Activated B cell treated with CpG ODN at 0.5 μM for 24 hours (primary cell): ENCODE data around the gene C1orf52. TPM values are rescaled to one million over a fixed set of nuclear protein-coding genes. Genes with fewer than 3 reads are reported as not detected.
"Not testable (repeated sequence)": the region's sequence is repeated elsewhere in the genome, so short reads cannot be mapped to it uniquely, and the experiment has no call there.

Experiments used
- ATAC-seq: fragments of 200-7000 bp; cut with Tn5 transposase; one replicate; pipeline ENCODE4 v1.10.0; 2021; ENCODE audit warnings: low read depth, mild to moderate bottlenecking, moderate library complexity
- CTCF ChIA-PET: fragments of 350-600 bp; sonication (Branson Sonifier 250); formaldehyde crosslinking; loops from one replicate; lab custom pipeline; 2021; ENCODE audit warnings: antibody characterized with exemption; lab: Charles Lee
- POLR2A ChIA-PET: fragments of 350-600 bp; sonication (Branson Sonifier 250); formaldehyde crosslinking; loops from one replicate; lab custom pipeline; 2021; ENCODE audit warnings: antibody characterized with exemption; lab: Charles Lee
- DNase-seq: peaks from one replicate; pipeline ENCODE4 v3.0.0; 2022
- H3K27ac Mint-ChIP-seq: one replicate; pipeline ENCODE4 v1.8.0; 2020; ENCODE audit warnings: mixed read lengths
- H3K27me3 Mint-ChIP-seq: one replicate; pipeline ENCODE4 v1.8.0; 2021; ENCODE audit warnings: mixed read lengths
- H3K36me3 Mint-ChIP-seq: one replicate; pipeline ENCODE4 v1.8.0; 2021; ENCODE audit warnings: low read depth, mixed read lengths
- H3K4me1 Mint-ChIP-seq: one replicate; pipeline ENCODE4 v1.8.0; 2021; ENCODE audit warnings: mixed read lengths
- H3K4me3 Mint-ChIP-seq: one replicate; pipeline ENCODE4 v1.8.0; 2020; ENCODE audit warnings: mild to moderate bottlenecking, mixed read lengths
- H3K9me3 Mint-ChIP-seq: one replicate; pipeline ENCODE4 v1.8.0; 2020; ENCODE audit warnings: mixed read lengths
- intact Hi-C: fragments of 100-400 bp; cut with micrococcal nuclease; formaldehyde crosslinking; loops from one replicate; pipeline ENCODE4 v1.15.1; 2024
- total RNA-seq: library from RNA; stranded (reverse); gene quantifications from 2 replicates; pipeline ENCODE4 v1.2.3, GENCODE V29; 2022
- TF ChIP-seq, protein P1 (sequence below): fragments of 200-600 bp; IDR thresholded peaks from one replicate; pipeline ENCODE4 v1.8.0; 2022; ENCODE audit warnings: antibody characterized with exemption, mild to moderate bottlenecking

The C1orf52 gene
- total RNA-seq, 1 donor from 2014 or later, result 31.4 TPM

DNA sequence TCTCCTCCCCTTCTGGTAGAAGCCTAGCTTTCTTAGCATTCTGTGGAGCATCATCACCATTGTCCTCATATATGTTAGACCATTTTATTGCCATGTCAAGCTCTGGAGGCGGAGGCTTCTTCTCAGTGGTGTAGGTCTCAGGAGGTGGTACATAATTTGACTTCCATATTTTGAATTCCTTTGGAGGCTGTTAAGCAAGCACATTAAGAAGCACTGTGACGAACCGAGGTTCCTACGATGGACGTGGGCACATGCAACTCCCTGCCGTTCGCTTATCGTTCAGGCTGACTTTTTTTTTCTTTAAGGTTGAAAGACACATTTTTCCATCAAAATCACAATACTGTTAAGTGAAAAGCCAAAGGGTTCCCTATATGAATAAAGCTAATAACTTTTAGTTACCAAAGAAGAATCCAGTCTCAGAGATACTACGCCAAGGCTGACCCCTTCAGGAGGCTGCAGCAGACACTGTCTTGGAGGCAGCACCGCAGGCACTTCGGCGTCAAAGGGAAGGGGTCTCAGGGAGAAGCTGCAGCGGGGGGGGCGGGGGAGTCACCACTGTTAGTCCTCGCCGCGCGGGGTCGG, 835 bp downstream of the C1orf52 start:
- H3K4me1 Mint-ChIP-seq, result peaks cover 37% of the 10 kb centered on the region
- no peak for DNase-seq
- ATAC-seq, result no peak
- no peaks in the 10 kb centered on the region for H3K27me3 Mint-ChIP-seq
- no peaks in the 10 kb centered on the region for H3K9me3 Mint-ChIP-seq
- ChIA-PET CTCF (interaction anchor here (0.8 to 6.4 kb wide), 7 partner anchors 8 to 315 kb away, joined by 3 to 89 read pairs (median 5); partner anchors contain the start of gene BCL10), POLR2A (interaction anchor here (0.6 to 4.3 kb wide), 11 partner anchors 9 to 752 kb away, joined by 3 to 115 read pairs (median 4); partner anchors contain the start of genes BCL10, GNG5 and SPATA1)
- H3K36me3 Mint-ChIP-seq, result peaks cover 56% of the 10 kb centered on the region
- peak overlapping the region; percentile 7 for H3K27ac Mint-ChIP-seq
- TF ChIP-seq, protein P1, sequence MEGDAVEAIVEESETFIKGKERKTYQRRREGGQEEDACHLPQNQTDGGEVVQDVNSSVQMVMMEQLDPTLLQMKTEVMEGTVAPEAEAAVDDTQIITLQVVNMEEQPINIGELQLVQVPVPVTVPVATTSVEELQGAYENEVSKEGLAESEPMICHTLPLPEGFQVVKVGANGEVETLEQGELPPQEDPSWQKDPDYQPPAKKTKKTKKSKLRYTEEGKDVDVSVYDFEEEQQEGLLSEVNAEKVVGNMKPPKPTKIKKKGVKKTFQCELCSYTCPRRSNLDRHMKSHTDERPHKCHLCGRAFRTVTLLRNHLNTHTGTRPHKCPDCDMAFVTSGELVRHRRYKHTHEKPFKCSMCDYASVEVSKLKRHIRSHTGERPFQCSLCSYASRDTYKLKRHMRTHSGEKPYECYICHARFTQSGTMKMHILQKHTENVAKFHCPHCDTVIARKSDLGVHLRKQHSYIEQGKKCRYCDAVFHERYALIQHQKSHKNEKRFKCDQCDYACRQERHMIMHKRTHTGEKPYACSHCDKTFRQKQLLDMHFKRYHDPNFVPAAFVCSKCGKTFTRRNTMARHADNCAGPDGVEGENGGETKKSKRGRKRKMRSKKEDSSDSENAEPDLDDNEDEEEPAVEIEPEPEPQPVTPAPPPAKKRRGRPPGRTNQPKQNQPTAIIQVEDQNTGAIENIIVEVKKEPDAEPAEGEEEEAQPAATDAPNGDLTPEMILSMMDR, result no peak
- intact Hi-C loops, result loop anchor here (1.0 to 10.0 kb wide), 9 partner anchors 18 to 824 kb away; partner anchors contain the start of genes BCL10, GNG5, MCOLN2 and SPATA1
- H3K4me3 Mint-ChIP-seq, result peak overlapping the region; percentile 98

DNA sequence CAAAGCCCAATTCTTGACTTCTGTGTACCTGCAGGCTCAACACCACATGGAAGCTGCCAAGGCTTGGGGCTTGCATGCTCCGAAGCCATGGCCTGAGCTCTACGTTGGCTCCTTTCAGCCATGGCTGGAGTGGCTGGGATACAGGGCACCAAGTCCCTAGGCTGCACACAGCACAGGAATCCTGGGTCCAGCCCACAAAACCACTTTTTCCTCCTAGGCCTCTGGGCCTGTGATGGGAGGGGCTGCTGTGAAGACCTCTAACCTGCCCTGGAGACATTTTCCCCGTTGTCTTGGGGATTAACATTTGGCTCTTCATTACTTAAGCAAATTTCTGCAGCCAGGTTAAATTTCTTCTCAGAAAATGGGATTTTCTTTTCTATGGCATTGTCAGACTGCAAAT, 10.4 kb downstream of the C1orf52 start:
- intact Hi-C loops, result not testable (repeated sequence)

DNA sequence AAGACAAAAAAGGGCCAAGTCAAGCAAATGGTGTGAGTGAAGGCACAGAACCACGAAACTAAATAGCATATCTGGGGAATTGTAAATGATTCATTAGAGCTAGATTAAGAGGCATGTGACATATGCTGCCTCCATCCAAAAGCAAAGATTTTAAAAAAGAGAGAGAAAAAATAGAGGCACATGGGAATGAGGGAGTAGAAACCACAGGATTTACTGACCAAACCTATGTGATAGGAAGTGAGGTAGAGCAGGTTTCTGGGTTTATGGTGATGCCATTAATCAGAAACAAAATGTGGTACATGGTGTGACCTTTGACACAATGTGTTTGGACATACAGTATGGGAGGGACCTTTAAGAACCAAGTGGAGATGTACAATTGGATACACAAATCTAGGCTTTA, 13.6 kb downstream of the C1orf52 start:
- no peak for DNase-seq
- H3K4me1 Mint-ChIP-seq, result no peaks in the 10 kb centered on the region
- CTCF ChIA-PET, result interaction anchor here (2.0 kb wide), 1 partner anchor 9 kb away, joined by 5 read pairs; no protein-coding TSS in a partner anchor
- no peak overlapping the region for H3K27ac Mint-ChIP-seq
- intact Hi-C loops, result no loop called here
- no peaks in the 10 kb centered on the region for H3K27me3 Mint-ChIP-seq
- ATAC-seq, result no peak
- peaks cover 12% of the 10 kb centered on the region for H3K36me3 Mint-ChIP-seq
- no peaks in the 10 kb centered on the region for H3K9me3 Mint-ChIP-seq
- POLR2A ChIA-PET, result no interaction called here
- no peak overlapping the region for H3K4me3 Mint-ChIP-seq
- TF ChIP-seq, protein P1, result no peak

More for the DNA sequence above, 10.4 kb downstream of the C1orf52 start:
- peaks cover 34% of the 10 kb centered on the region for H3K36me3 Mint-ChIP-seq
- not testable (repeated sequence) for H3K4me3 Mint-ChIP-seq, H3K4me1 Mint-ChIP-seq, H3K9me3 Mint-ChIP-seq, ATAC-seq, H3K27me3 Mint-ChIP-seq, H3K27ac Mint-ChIP-seq, DNase-seq
- POLR2A ChIA-PET, result interaction anchor here (0.5 kb wide), 1 partner anchor 282 kb away, joined by 7 read pairs; no protein-coding TSS in a partner anchor
- CTCF ChIA-PET, result interaction anchor here (2.2 kb wide), 1 partner anchor 304 kb away, joined by 7 read pairs; no protein-coding TSS in a partner anchor

DNA sequence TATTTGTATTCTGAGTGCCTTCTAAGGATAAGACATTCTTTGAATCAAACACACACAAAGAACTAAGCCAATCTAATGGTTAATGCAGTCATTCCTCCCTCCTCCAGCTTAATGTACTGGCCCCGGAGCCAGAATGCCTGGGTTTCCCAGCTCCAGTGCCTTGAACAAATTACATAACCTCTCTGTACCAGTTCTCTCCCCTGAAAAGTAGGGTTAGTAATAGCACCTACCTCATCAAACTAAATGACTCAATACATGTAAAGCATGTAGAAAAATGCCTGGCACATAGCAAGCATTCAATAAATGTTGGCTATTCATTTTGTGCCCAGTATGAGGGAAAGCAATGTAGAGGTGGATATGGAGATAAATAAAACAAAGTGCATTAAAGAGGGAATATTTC, 14.0 kb downstream of the C1orf52 start:
- intact Hi-C loops, result no loop called here
- CTCF ChIA-PET, result interaction anchor here (2.0 kb wide), 1 partner anchor 9 kb away, joined by 5 read pairs; no protein-coding TSS in a partner anchor
- H3K4me1 Mint-ChIP-seq, result peaks cover 3% of the 10 kb centered on the region
- ATAC-seq, result no peak
- no peaks in the 10 kb centered on the region for H3K9me3 Mint-ChIP-seq
- H3K27ac Mint-ChIP-seq, result no peak overlapping the region
- no peaks in the 10 kb centered on the region for H3K27me3 Mint-ChIP-seq
- H3K36me3 Mint-ChIP-seq, result peaks cover 8% of the 10 kb centered on the region
- TF ChIP-seq, protein P1, result no peak
- POLR2A ChIA-PET, result no interaction called here
- DNase-seq, result no peak
- H3K4me3 Mint-ChIP-seq, result no peak overlapping the region

DNA sequence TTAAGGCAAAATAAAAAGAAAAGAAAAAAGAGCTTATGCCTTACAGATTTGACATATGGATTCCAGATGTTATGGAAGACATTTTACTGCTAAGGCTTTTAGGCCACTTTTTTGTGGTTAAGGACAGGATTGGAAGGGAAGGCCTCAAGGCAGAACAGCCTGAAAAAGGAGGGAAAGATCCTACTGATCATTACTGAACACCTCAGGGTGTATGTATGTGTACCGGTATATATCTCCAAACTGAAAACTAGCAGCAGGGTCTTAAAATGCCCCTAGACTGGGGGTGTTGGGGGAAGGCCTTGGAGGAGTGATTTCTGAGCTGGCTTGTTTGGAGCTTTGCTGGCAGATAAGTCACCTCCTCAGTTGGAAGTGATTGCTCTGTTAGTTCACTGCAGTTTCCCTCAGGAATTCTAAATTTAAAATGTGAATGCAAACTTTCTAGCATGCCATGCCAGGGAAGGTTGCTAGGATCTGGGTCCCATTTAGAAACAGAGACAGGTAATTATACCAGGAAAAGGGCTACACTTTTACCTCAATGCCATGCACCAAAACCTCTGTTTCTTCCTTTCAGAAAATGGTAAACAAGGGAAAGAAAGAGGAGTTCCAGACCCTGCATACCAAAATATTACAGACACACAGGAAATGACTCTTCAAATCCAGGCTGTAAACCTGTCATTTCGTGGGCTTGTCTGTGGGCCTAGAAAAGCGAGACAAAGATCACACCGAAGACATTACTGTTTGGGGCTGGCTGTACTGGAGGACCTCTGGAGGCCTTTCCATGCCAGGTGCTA, 15.0 kb downstream of the C1orf52 start:
- no peaks in the 10 kb centered on the region for H3K27me3 Mint-ChIP-seq
- TF ChIP-seq, protein P1, result no peak
- ChIA-PET POLR2A (no interaction called here), CTCF (interaction anchor here (2.0 kb wide), 1 partner anchor 10 kb away, joined by 5 read pairs; no protein-coding TSS in a partner anchor)
- H3K27ac Mint-ChIP-seq, result no peak overlapping the region
- ATAC-seq (no peak), DNase-seq (no peak)
- intact Hi-C loops, result no loop called here
- H3K9me3 Mint-ChIP-seq, result no peaks in the 10 kb centered on the region
- H3K36me3 Mint-ChIP-seq, result no peaks in the 10 kb centered on the region
- no peak overlapping the region for H3K4me3 Mint-ChIP-seq
- peaks cover 3% of the 10 kb centered on the region for H3K4me1 Mint-ChIP-seq
